GM18909 (cell line): ENCODE data around the gene MYO1G.

Source experiments
- ATAC-seq: cut with Tn5 transposase; IDR thresholded peaks from one replicate; pipeline ENCODE4 v1.9.1; 2021; ENCODE audit warnings: mild to moderate bottlenecking; ENCODE audit not compliant: unreplicated experiment, poor library complexity

The MYO1G gene

DNA sequence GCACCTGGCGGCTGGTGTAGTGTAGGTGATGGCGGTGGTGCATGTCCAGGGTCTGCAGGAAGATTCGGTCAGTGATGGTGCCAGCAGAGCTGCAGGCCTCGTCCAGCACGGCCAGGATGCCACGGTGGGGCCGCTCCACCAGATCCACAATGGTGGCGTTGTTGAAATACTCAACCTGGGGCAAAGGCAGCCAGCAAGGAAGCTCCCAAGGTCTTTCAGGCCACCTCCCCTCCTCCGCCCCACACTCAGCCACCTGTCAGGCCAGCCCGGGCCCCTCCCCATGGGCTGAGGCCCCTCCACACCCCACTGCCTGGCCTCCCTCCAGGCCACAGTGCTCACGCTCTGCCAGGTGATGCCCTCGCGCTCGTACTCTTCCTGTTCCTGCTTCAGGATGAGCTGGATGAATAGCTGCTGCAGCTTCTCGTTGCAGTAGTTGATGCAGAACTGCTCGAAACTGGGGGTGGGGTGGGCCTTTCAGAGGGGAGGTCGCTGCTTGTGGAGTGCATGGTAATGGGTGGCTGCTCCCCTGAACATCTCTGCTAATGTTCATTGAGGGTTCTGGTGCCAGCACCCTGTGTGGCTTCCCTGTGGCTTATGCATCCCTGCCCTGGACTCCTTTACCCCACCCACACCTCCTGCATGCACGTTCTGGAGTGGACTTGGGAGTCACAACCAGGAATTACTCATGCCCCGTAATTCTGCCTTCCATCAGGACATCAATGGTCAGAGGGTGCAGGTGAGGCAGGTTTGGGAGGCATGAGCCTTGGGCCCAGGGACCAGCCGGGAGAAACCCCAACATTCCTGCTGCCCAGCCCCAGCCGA, 8.9 kb downstream of the MYO1G start:
- ATAC-seq, result no peak

DNA sequence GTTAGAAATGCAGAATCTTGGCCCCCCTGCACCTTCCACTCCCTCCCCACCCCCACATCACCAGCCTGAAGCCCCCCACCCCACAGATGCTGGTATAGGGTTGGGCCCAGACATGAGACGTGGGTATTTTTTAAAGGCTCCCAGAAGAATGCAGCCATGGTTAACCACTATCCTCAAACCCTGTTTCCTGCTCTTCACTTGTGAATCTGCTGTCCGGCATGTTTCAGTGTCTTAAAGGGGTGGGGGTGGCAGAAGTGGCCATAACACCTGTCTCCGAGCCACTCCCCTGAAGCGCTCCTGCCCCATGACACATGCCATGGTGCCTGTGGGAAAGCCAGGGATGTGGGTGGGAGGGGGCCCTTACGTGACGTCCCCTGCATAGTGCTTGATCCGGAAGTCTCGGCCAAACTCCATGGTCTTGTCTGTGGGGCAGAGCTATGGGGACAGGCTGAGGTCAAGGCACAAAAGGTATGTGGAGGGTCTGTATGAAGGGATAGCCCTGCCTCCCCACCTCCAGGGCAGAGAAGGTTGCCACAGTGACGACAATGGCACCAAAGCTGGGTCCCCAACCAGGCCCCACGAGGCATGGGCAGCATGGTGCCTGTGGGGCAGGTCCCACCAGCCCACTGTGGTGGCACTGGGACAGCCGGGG, 9.6 kb downstream of the MYO1G start:
- no peak for ATAC-seq

DNA sequence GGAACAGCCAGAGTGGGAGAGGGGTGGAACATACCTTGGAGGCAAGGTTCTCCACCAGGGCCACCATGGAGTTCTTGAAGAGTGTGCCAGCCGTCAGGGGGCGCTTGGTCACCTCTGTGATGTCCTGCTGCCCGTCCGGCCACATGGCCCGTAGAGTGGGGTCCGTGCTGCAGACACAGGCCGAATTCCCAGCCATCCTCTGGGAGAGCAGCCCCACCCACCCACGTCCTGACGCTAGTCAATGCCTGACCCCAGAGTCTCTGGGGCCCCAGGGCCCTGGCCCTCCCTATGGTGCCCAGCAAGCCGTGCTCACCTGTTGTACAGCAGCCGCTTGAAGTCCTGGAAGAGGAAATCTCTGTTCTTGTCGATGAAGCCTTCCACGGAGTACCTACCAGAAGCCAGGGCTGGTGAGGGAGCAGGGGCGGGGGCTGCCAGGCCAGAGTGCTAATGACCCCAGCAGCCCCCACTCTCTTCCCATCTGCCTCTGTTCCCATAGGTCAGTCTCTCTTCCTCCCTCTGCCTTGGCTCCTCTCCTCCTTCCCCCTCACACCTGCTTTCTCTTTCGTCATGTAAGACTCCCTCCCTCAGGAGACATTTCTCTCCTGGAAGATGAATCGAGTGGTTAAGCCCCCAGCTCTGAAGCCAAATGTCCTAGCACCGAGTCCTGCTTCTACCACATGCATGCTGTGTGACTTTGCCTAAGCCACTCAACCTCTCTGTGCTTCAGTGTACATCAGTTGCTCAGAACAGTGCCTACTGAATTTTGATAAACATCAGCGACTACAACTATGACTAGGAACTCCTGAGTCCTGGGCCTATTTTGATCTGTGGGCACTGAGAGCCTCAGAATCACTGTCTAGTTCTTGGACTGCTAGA, 11.0 kb downstream of the MYO1G start:
- no peak for ATAC-seq

DNA sequence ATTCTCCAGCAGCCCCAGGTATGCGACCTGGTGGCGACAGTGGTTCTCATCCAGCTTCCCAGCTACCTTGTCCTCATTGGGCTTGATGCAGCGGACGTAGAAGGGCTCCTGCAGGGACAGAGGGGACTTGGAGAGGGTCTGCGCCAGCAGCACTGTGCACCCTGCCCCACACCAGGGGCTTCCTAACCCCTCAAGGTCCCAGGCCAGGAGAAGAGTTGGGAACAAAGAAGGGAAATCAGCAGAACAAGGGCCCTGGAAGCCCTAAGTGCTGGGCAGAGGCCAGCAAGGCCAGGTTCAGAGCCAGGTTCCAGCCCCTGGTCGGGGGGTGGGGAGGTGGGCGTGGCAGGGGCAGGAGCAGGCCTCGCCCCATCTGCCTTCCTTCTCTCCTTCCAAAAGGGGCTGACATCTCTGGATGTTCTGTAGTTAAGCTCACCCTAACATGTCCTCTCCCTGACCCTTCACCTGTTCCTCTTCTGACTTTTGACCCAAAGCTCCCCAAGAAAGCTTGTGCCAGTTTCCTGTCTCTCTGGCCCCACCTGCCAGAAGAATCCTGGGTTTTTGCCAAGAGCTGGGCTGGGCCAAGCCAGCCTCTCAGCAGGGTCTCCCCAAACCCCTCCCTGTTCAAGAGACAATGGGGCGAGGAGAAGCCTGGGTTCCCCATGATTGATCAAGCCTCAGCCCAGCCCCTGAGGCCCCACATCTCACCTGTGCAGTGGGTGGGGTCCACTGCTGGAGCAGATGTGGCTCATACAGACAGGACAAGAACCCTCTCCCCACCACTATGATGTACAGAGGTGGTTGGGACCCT, 11.9 kb downstream of the MYO1G start:
- ATAC-seq, result no peak

DNA sequence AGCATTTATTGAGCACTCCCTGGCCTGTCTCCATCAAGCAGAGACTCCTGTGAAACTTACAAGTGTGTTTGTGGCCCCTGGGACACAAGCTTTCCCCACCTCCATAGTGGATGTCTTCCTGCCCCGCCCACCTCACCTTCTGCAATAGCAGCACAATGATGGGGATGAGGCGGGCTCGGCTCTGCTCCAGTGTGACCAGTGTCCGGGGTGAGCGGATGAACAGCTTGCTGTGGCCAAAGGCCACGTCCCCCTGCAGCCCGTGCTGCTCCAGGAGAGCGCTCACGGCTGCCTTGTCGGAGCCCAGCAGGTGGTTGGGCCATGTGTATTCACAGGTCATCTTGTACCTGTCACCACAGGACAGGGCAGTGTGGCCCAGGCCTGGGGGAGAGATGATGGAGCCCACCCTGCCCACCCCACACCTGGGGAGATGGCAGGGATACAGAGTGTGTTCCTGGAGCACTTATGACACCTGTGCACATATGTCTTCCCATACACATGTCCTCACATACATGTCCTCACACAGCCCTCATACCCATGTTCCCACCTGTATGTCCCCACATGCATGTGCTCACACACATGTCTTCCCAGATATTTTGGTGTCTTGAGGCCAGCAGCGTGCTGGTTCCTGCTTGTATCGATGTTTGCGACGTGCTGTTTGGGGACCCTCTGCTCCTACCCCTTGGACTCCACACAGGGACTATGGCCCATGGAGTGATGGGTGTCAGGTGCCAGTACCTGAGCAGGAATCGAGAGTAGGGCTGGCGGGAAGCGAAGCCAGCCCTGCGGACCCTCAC, 12.7 kb downstream of the MYO1G start:
- no peak for ATAC-seq

DNA sequence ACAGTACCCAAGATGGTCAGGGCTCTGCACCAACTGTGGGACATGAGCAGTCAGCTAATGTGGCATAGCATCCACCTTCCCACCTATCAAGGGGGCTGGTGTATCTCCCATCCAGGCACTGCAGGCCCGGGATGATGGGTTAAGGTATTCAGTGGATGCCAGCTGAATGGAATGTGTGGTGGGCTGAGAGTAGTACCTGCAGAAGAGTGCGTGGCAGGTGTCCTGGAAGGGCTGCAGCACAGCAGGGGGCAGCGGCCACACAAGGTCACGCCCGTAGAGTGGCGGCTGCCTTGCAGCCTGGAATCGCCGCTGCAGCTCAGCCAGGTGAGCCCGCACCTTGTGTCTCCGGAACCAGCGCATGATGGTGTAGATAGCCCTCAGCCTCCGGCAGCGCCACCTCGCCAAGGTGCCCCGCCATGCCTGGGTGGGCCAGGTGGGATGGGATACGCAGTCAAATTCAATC, 13.3 kb downstream of the MYO1G start:
- ATAC-seq, result no peak

DNA sequence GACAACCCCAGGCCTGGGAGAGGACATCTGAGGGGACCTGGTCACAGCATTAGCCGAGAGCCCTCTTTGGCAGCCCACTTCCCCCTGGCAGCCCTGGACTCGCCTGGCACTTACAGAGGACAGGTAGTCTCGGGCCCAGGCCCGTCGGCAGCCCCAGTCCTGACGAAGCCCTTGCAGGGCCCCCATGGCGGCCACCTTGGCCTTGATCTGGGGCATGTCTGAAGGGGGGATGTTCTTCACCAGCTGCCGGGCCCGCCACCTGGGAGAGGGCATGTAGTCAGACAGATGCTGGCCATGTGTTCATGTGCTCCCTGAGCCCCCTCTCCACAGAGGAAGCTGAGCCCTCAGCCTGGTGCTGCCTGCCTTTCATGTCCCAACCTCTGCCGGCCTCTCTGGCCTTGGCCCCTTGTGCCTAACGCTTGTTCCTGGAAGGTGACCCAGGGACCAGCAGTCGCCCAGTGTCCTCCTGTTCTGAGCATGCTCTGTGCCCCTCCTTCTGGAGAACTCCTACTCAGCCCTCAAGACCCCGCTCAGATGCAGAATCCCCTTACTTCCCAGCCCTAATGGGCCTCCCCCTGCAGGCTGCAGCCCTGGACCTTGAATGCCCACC, 13.9 kb downstream of the MYO1G start:
- ATAC-seq, result no peak

DNA sequence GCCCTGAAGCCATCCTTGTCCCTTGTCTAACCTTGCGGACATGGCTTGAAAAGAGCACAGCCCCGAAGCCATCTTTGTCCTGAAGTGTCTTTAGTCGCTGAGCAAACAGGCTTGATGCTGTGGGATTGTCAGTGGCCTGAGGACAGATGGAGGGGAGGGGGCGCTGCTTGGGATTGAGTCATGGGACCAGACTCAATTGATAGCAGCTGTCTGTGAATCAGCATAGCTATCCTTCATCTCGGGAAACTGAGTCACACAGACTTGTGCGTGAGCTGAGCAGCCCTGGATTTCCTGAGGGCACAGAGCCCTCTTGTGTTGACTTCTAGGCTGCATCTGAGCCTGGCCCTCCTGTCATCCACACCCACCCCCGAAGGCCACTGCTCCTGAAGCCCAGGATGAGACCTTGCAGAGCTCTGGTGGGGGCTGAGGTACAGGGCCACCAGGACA, 14.4 kb downstream of the MYO1G start:
- ATAC-seq, result no peak

DNA sequence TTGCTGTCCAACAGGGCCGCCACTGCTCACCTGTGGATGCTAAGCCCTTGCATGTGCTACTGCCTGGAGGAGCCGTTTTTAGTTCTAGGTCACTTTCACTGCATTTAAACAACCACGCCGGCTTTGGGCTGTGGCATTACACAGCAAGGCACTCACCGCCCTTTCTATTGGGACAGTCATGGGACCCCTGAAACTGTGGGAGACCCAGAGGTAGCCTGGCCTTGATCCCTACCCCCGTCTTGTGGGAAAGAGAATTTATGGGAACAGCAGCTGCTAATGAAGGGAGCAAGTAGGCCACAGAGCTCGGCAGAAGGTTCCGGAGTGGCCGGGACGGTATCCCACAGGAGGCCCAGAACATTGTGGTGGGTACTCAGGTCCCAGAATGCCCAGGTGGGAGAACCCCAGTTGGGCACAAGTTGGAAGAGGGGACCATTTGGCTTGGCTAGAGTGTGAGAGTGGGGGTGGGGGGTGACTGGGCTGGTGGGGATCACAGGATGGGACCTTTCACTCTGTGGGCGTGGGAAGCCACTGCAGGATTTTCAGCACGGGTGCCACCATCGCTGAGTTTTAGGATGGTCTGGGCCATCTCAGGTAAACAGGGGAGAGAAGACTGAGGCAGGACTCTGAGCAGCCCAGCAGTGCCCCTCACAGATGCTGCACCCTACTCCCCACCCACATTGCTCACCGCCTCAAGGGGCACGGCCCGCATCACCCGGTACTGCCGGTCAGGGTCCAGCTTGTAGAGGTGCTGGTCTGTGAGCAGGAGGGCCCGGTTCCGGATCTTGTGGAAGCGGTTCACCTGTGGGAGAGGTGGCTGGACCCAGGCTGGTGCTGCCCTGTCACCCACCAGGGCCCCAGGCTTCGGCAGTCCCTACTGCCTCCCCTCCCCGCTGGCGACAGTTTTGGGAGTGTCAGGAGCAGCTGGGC, 15.2 kb downstream of the MYO1G start:
- no peak for ATAC-seq

DNA sequence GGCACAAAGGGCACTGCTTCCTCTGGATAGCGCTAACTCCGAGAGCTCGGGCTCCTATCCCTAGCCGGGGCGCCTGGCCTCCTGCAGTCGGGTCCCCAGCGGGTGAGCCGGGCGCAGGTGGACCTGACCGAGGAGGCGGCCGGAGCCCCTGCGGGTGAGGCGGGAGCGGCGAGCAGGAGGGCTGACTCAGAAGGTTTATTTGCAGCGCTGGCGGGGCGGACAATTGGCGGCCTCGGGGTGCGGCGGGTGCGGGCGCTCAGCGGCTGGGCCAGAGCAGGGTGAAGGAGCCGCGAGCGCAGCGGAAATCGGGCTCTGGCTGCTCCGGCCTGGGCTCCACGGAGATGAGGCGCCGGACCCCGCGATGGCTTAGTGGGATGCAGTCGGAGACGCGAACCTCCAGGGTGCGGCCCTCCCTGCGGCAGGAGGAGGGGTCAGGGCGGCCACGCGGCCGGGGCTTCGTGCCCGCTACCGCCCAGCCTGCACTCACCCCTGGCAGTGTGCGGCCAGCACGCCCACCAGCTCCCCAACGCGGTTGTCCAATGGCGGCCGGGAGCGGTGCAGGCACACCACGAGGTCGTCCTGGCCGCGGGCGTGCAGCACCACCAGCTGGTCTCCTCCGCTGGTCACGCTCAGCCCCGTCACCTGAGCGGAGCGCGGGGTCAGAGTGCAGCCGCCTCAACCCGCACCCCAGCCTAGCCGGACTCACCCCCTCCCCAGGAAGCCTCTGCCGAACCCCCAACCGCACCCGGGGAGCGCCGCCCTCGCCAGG, 16.1 kb downstream of the MYO1G start:
- ATAC-seq, result no peak

DNA sequence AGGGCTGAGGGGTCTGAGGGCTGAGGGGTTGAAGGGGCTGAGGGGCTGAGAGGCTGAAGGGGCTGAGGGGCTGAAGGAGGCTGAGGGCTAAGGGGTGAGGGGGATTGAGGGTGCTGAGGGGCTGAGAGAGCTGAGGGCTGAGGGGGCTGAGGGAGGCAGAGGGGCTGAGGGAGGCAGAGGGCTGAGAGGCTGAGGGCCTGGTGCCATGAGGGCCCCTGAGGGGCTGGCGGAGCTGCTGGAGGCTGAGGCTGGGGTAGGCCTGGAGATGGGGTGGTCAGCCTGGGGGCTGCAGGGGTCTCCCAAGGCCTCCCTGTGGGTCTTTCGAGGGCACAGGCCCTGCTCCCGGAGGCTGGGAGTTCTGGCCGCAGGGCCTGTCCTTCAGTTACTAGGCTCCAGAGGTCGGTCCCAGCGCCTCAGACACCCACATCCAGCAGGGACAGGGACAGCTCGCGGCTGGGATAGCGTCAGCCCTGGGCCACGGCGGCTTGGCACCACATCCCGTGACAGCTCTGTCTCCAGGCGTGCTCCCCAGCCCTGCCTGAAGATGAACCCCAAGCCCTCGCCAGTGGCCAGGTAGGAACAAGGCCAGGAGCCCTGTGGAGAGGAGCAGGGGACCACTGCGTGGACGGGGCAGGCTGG, 16.9 kb downstream of the MYO1G start:
- no peak for ATAC-seq

DNA sequence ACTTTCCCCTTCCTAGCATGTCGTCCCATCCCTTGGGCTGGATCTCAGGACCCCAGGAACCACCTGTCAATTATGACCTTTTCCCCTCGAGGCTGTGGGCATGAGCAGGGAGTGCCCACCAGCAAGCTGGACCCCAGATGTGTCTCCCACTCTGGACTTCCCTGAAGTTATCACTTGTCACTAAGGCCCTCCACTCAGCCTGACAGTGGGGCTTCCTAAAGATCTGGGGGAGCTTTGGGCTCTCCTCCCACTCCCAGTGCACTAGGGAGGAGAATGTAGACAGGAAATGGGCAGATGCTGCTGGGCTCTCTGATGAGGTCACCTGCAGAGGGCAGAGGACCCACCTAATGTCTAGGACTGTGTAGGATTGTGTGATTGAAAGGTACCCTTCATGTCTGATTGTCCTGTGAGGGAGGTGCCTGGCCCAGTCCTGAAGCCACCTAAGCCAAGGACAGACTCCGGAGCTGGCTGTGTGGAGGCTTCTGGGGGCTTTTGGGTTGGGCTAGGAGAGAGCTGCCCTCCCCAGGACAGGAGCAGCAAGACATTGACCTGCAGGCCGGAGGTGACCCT, 18.7 kb downstream of the MYO1G start:
- no peak for ATAC-seq

DNA sequence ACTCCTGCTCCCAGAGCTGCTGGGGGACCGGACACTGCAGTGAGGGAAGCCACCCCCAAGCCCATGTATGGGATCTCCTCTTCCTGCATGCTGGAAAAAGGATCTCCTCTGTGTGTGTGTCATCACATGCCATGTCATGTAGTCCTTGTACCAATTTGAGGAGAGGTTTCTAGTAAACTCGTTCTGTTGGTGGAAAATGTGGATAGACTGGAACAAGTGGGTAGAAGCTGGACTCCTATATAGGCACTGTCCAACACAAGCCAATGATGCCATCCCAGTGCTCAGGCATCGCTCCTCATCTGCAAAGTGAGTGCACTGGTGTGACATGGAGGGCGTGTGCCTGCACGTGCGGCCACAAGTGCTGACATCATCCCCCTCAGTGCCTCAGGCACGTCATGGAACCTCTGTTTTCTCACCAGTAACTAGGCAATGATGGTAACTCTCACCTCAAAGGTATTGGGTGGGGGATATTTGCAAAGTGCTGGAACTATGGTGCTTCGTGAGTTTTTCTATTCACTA, 19.3 kb downstream of the MYO1G start:
- ATAC-seq, result no peak

DNA sequence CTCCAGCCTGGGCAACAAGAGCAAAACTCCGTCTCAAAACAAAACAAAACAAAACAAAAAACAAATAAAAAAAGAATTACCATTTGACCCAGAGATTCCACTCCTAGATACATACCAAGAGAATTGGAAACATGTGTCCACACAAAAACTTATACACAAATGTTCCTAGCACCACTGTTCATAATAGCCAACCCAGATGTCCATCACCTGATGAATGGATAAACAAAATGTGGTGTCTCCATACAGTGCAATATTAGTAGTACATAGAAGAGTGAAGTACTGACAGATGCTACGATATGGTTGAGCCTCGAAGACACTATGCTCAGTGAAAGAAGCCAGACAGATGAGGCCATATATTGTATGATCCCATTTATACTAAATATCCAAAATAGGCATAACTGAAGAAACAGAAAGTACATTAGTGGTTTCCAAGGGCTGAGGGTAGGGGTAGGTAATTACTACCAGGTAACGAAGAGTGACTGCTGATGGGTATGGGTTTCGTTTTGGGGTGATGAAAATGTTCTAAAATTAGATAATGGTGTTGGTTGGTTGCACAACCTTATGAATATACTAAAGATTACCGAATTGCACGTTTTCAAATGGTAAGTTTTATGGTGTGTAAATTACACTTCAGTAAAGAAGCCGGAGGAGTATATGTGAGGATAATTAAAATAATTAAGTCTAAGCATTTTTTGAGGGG, 20.0 kb downstream of the MYO1G start:
- no peak for ATAC-seq

DNA sequence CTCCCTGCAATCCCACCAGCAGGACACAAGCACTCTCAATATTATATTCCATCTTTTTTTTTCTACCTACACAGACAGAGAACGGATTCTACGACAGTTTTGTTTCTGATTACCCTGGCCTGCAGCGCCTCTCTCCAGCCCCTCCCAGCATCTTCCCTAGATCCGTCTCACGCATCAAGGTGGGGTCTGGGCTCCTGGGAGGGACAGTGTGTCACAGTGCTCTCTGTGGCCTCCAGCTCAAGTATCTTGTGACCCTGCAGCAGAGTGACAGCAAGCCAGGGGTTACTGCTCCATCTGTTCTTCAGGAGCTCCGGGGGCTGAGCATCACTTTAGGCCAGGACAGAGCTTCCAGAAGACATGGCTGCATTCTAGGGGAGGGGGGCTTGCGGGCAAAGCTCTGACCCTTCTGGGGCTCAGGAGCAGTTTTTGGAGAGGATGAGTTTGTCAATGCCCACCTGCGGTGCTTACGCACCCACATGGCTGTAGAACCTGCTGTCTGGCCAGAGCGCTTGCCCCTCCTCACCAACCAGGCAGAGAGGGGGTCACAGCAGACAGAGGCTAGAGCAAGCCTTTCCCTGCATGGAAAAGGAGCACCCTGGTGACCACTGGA, 22.6 kb downstream of the MYO1G start:
- ATAC-seq, result no peak
